Glutamatergic neuron (in vitro differentiated cells): Measurements from ENCODE around the gene CARF. TPM values are rescaled to one million over a fixed set of nuclear protein-coding genes. Genes with fewer than 3 reads are reported as not detected.
"Not testable (repeated sequence)": the region's sequence is repeated elsewhere in the genome, so short reads cannot be mapped to it uniquely, and the experiment has no call there.

ENCODE experiments used
- DNase-seq: peaks from one replicate; pipeline ENCODE4 v3.0.0; 2022
- H3K27ac Mint-ChIP-seq: one replicate; pipeline ENCODE4 v1.8.0; 2020; ENCODE audit warnings: mild to moderate bottlenecking, mixed read lengths, inconsistent platforms; ENCODE audit not compliant: unreplicated experiment
- H3K27me3 Mint-ChIP-seq: one replicate; pipeline ENCODE4 v1.8.0; 2020; ENCODE audit warnings: mild to moderate bottlenecking, moderate library complexity, mixed read lengths, inconsistent platforms; ENCODE audit not compliant: unreplicated experiment
- H3K36me3 Mint-ChIP-seq: one replicate; pipeline ENCODE4 v1.8.0; 2020; ENCODE audit warnings: mild to moderate bottlenecking, mixed read lengths, inconsistent platforms; ENCODE audit not compliant: unreplicated experiment
- H3K4me1 Mint-ChIP-seq: one replicate; pipeline ENCODE4 v1.8.0; 2020; ENCODE audit warnings: mild to moderate bottlenecking, low read depth, mixed read lengths, inconsistent platforms; ENCODE audit not compliant: unreplicated experiment
- H3K4me3 Mint-ChIP-seq: one replicate; pipeline ENCODE4 v1.8.0; 2020; ENCODE audit warnings: mild to moderate bottlenecking, mixed read lengths, inconsistent platforms; ENCODE audit not compliant: unreplicated experiment
- H3K9me3 Mint-ChIP-seq: one replicate; pipeline ENCODE4 v1.8.0; 2020; ENCODE audit warnings: mild to moderate bottlenecking, moderate library complexity, mixed read lengths, inconsistent platforms; ENCODE audit not compliant: unreplicated experiment
- CTCF ChIP-seq: fragments of 200-600 bp; sonication (generic); IDR thresholded peaks from one replicate; pipeline ENCODE4 v1.5.0; 2021; ENCODE audit not compliant: partially characterized antibody, unreplicated experiment
- total RNA-seq: library from RNA; stranded (reverse); fragmentation: NEBNext Ultra II Directional; extraction: Animal tissue kit (Norgen Biotek cat#: 25700); gene quantifications from one replicate; pipeline ENCODE4 v1.2.1, GENCODE V29; 2021; ENCODE audit not compliant: unreplicated experiment

Gene CARF
- total RNA-seq, 1 donor from 2014 or later = 9.1 TPM

GRCh38 chr2:202982779-202983491 lies 70.9 kb downstream of the CARF start:
- H3K27ac Mint-ChIP-seq = no peak overlapping the region
- no peak for TF ChIP-seq CTCF
- peaks cover 4% of the 10 kb centered on the region for H3K36me3 Mint-ChIP-seq
- no peaks in the 10 kb centered on the region for H3K9me3 Mint-ChIP-seq
- H3K4me1 Mint-ChIP-seq = no peaks in the 10 kb centered on the region
- H3K27me3 Mint-ChIP-seq = no peaks in the 10 kb centered on the region
- no peak for DNase-seq
- no peak overlapping the region for H3K4me3 Mint-ChIP-seq

- Mint-ChIP-seq H3K4me1 (no peaks in the 10 kb centered on the region), H3K36me3 (no peaks in the 10 kb centered on the region), H3K9me3 (no peaks in the 10 kb centered on the region), H3K4me3 (no peak overlapping the region), H3K27ac (no peak overlapping the region), H3K27me3 (no peaks in the 10 kb centered on the region)
- no peak for TF ChIP-seq CTCF
- no peak for DNase-seq
Measured at GRCh38 chr2:202989749-202990148, 77.7 kb downstream of the CARF start.

GRCh38 chr2:202990501-202990900 lies 78.4 kb downstream of the CARF start:
- no peak overlapping the region for H3K27ac Mint-ChIP-seq
- no peaks in the 10 kb centered on the region for H3K27me3 Mint-ChIP-seq
- H3K4me1 Mint-ChIP-seq = no peaks in the 10 kb centered on the region
- no peak for TF ChIP-seq CTCF
- H3K4me3 Mint-ChIP-seq = no peak overlapping the region
- H3K9me3 Mint-ChIP-seq = no peaks in the 10 kb centered on the region
- DNase-seq = no peak
- H3K36me3 Mint-ChIP-seq = no peaks in the 10 kb centered on the region

- not testable (repeated sequence) for H3K27me3 Mint-ChIP-seq, H3K4me1 Mint-ChIP-seq, H3K9me3 Mint-ChIP-seq, H3K4me3 Mint-ChIP-seq, H3K36me3 Mint-ChIP-seq, H3K27ac Mint-ChIP-seq, DNase-seq
Measured at GRCh38 chr2:202997113-202997512, 85.0 kb downstream of the CARF start.

- H3K9me3 Mint-ChIP-seq = no peaks in the 10 kb centered on the region
- H3K27ac Mint-ChIP-seq = no peak overlapping the region
- H3K4me3 Mint-ChIP-seq = no peak overlapping the region
- no peaks in the 10 kb centered on the region for H3K36me3 Mint-ChIP-seq
- no peak for DNase-seq
- H3K4me1 Mint-ChIP-seq = no peaks in the 10 kb centered on the region
- peaks cover 2% of the 10 kb centered on the region for H3K27me3 Mint-ChIP-seq
- TF ChIP-seq CTCF = no peak
Measured at GRCh38 chr2:203002054-203002821, 90.2 kb downstream of the CARF start.
